ENCODE results near the gene DCPS. TPM values are rescaled to one million over a fixed set of nuclear protein-coding genes. Genes with fewer than 3 reads are reported as not detected.

The DCPS gene
- total RNA-seq, 1 donor from 2014 or later: 11.3 TPM

DNA sequence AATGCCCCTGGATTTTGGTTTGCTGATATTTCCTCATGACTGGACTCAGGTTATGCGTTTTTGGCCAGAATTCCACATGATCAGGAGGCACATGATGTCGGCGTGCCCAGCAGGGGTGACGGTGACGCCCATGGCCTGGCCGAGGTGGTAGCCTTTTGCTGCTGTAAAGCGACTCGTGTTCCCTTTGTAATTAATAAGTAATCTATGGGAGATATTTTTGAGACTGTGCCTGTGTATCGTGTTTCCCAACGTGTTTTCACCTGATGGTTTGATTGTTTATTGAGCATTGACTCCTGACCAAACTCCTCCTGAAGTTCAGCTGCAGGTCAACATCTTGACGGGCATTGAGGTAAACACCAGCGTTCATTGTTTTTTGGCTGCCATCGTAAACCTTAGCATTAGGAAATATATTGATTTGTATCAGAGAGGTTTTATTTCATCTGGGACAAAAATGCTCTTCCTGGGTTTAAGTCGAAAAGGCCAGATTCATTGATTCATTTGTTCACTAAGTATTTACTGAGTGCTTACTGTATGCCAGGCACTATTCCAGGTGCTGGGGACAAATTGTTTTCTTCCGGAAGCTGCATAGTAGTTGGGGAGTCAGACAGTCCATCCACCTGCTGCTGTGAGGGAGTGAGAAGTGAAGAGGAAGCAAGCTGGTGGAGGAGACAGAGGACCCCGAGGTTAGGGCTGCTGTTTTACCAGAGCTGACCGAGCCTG, 23.6 kb downstream of the DCPS start:
- TF ChIP-seq, protein P1, sequence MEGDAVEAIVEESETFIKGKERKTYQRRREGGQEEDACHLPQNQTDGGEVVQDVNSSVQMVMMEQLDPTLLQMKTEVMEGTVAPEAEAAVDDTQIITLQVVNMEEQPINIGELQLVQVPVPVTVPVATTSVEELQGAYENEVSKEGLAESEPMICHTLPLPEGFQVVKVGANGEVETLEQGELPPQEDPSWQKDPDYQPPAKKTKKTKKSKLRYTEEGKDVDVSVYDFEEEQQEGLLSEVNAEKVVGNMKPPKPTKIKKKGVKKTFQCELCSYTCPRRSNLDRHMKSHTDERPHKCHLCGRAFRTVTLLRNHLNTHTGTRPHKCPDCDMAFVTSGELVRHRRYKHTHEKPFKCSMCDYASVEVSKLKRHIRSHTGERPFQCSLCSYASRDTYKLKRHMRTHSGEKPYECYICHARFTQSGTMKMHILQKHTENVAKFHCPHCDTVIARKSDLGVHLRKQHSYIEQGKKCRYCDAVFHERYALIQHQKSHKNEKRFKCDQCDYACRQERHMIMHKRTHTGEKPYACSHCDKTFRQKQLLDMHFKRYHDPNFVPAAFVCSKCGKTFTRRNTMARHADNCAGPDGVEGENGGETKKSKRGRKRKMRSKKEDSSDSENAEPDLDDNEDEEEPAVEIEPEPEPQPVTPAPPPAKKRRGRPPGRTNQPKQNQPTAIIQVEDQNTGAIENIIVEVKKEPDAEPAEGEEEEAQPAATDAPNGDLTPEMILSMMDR (IDR thresholded peaks at IDR 0.05; ENCODE audit: insufficient read depth, low read depth, low read length): no peak
- TF ChIP-seq EZH2 (IDR thresholded peaks at IDR 0.05; ENCODE audit: insufficient read depth, low read length): no peak
- DNase-seq (ENCODE audit: low read depth) (no peak), FAIRE-seq (no peak)
- Histone ChIP-seq H3K9ac (ENCODE audit: low read length) (no peak overlapping the region), H3K4me1 (ENCODE audit: insufficient read depth, low read length) (peaks cover 8% of the 10 kb centered on the region), H3K27ac (ENCODE audit: low read depth, low read length) (no peak overlapping the region), H3K36me3 (ENCODE audit: insufficient read depth, low read length) (no peaks in the 10 kb centered on the region), H3K4me3 (ENCODE audit: insufficient read depth, low read depth, low read length) (no peak overlapping the region), H2AFZ (ENCODE audit: low read depth, low read length) (no peak overlapping the region), H3K27me3 (ENCODE audit: insufficient read depth, low read length) (no peaks in the 10 kb centered on the region), H4K20me1 (ENCODE audit: insufficient read depth, low read length) (peaks cover 1% of the 10 kb centered on the region), H3K4me2 (ENCODE audit: low read length) (no peak overlapping the region), H3K79me2 (ENCODE audit: insufficient read depth, low read length) (no peaks in the 10 kb centered on the region), H3K9me3 (ENCODE audit: insufficient read depth, low read depth, low read length) (no peaks in the 10 kb centered on the region)
- Mint-ChIP-seq H3K36me3 (ENCODE audit: low read depth, unreplicated experiment) (peaks cover 8% of the 10 kb centered on the region), H3K4me3 (ENCODE audit: unreplicated experiment) (no peak overlapping the region), H3K9me3 (ENCODE audit: unreplicated experiment) (peaks cover 1% of the 10 kb centered on the region), H3K4me1 (ENCODE audit: low read depth, unreplicated experiment) (peaks cover 11% of the 10 kb centered on the region), H3K27me3 (ENCODE audit: low read depth, unreplicated experiment) (no peaks in the 10 kb centered on the region), H3K27ac (ENCODE audit: unreplicated experiment) (no peak overlapping the region)

DNA sequence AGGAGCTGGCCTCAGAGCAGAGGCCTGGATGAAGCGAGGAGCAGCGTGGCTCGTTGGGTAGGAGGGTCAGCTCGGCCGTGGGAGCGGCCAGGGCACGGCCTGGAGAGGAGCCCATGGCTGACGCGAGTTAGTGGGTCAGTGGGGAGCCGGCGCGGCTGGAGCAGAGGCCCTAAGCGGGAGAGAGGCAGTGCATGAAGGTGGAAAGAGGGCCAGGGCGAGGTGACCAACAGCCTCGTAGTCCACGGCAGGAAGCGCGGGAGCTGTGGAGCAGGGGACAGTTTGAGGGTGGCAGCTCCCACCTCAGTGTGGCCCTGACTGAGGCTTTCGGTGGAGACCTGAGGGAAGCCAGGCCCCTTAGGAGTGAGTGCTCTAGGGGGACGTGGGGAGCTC, 24.1 kb downstream of the DCPS start:
- no peak for TF ChIP-seq EZH2 (IDR thresholded peaks at IDR 0.05; ENCODE audit: insufficient read depth, low read length)
- TF ChIP-seq, protein P1 (IDR thresholded peaks at IDR 0.05; ENCODE audit: insufficient read depth, low read depth, low read length): no peak
- Mint-ChIP-seq H3K4me1 (ENCODE audit: low read depth, unreplicated experiment) (peaks cover 14% of the 10 kb centered on the region), H3K9me3 (ENCODE audit: unreplicated experiment) (peaks cover 1% of the 10 kb centered on the region), H3K4me3 (ENCODE audit: unreplicated experiment) (no peak overlapping the region), H3K27me3 (ENCODE audit: low read depth, unreplicated experiment) (no peaks in the 10 kb centered on the region), H3K27ac (ENCODE audit: unreplicated experiment) (no peak overlapping the region), H3K36me3 (ENCODE audit: low read depth, unreplicated experiment) (peaks cover 8% of the 10 kb centered on the region)
- H3K9me3 ChIP-seq (ENCODE audit: insufficient read depth, low read depth, low read length): no peaks in the 10 kb centered on the region
- peaks cover 4% of the 10 kb centered on the region for H4K20me1 ChIP-seq (ENCODE audit: insufficient read depth, low read length)
- no peaks in the 10 kb centered on the region for H3K36me3 ChIP-seq (ENCODE audit: insufficient read depth, low read length)
- H3K9ac ChIP-seq (ENCODE audit: low read length): no peak overlapping the region
- H3K79me2 ChIP-seq (ENCODE audit: insufficient read depth, low read length): no peaks in the 10 kb centered on the region
- no peak overlapping the region for H3K4me3 ChIP-seq (ENCODE audit: insufficient read depth, low read depth, low read length)
- no peaks in the 10 kb centered on the region for H3K27me3 ChIP-seq (ENCODE audit: insufficient read depth, low read length)
- no peak overlapping the region for H3K27ac ChIP-seq (ENCODE audit: low read depth, low read length)
- DNase-seq (ENCODE audit: low read depth): no peak
- no peak for FAIRE-seq
- no peak overlapping the region for H2AFZ ChIP-seq (ENCODE audit: low read depth, low read length)
- H3K4me2 ChIP-seq (ENCODE audit: low read length): no peak overlapping the region
- H3K4me1 ChIP-seq (ENCODE audit: insufficient read depth, low read length): peaks cover 10% of the 10 kb centered on the region

DNA sequence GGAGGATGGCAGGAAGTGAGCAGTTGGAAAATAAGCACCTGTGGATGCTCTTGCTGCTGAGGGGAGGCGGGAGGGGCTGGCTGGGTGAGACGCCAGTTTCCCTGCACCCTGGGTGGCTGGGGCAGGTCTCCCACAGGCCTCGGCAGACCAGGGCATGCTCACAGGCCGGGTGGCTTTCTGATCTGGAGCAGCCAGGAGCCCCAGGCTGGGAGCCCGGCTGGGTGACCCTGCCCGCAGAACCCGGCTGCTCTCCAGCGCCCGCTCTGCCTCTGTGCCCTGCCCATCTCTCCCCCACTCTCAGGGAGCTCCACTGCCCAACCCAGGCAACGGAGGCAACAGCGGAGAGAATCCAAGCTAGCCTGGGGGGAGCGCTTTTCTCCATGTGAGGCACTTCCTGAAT, 24.6 kb downstream of the DCPS start:
- FAIRE-seq (no peak), DNase-seq (ENCODE audit: low read depth) (no peak)
- no peak overlapping the region for H3K9ac ChIP-seq (ENCODE audit: low read length)
- H4K20me1 ChIP-seq (ENCODE audit: insufficient read depth, low read length): peaks cover 4% of the 10 kb centered on the region
- no peak overlapping the region for H3K4me3 ChIP-seq (ENCODE audit: insufficient read depth, low read depth, low read length)
- TF ChIP-seq, protein P1 (IDR thresholded peaks at IDR 0.05; ENCODE audit: insufficient read depth, low read depth, low read length): no peak
- TF ChIP-seq EZH2 (IDR thresholded peaks at IDR 0.05; ENCODE audit: insufficient read depth, low read length): no peak
- Mint-ChIP-seq H3K9me3 (ENCODE audit: unreplicated experiment) (peaks cover 1% of the 10 kb centered on the region), H3K4me1 (ENCODE audit: low read depth, unreplicated experiment) (peaks cover 16% of the 10 kb centered on the region), H3K4me3 (ENCODE audit: unreplicated experiment) (no peak overlapping the region), H3K36me3 (ENCODE audit: low read depth, unreplicated experiment) (peaks cover 8% of the 10 kb centered on the region), H3K27ac (ENCODE audit: unreplicated experiment) (no peak overlapping the region), H3K27me3 (ENCODE audit: low read depth, unreplicated experiment) (no peaks in the 10 kb centered on the region)
- peaks cover 10% of the 10 kb centered on the region for H3K4me1 ChIP-seq (ENCODE audit: insufficient read depth, low read length)
- H3K79me2 ChIP-seq (ENCODE audit: insufficient read depth, low read length): no peaks in the 10 kb centered on the region
- no peak overlapping the region for H3K27ac ChIP-seq (ENCODE audit: low read depth, low read length)
- H3K4me2 ChIP-seq (ENCODE audit: low read length): no peak overlapping the region
- no peak overlapping the region for H2AFZ ChIP-seq (ENCODE audit: low read depth, low read length)
- no peaks in the 10 kb centered on the region for H3K36me3 ChIP-seq (ENCODE audit: insufficient read depth, low read length)
- H3K9me3 ChIP-seq (ENCODE audit: insufficient read depth, low read depth, low read length): no peaks in the 10 kb centered on the region
- H3K27me3 ChIP-seq (ENCODE audit: insufficient read depth, low read length): no peaks in the 10 kb centered on the region

Measured in astrocyte (in vitro differentiated cells and primary cell).